GM12878 (cell line): Measurements from ENCODE around the gene AQP5. TPM values are rescaled to one million over a fixed set of nuclear protein-coding genes. Genes with fewer than 3 reads are reported as not detected.

Experiments used
- ATAC-seq: fragments of 200-7000 bp; cut with Tn5 transposase; 3 replicates; pipeline ENCODE4 v1.9.1; 2020; ENCODE audit warnings: mild to moderate bottlenecking, moderate library complexity
- BruUV-seq: library from RNA; stranded (reverse); fragments of 400-500 nt; replicated peaks from 2 replicates; lab custom pipeline; 2021; lab: Mats Ljungman, UMichigan
- CTCF ChIA-PET: fragments of 300-600 bp; sonication (Branson Sonifier 250); formaldehyde crosslinking; extraction: SDS; loops from one replicate; lab custom pipeline; 2021; ENCODE audit warnings: inconsistent platforms; lab: Yijun Ruan, JAX
- POLR2A ChIA-PET: fragments of 350-600 bp; formaldehyde crosslinking; extraction: SDS; loops from one replicate; lab custom pipeline; 2021; ENCODE audit warnings: inconsistent platforms; lab: Charles Lee
- RAD21 ChIA-PET: fragments of 300-600 bp; sonication (Branson Sonifier 250); formaldehyde crosslinking; loops from one replicate; lab custom pipeline; 2023; ENCODE audit warnings: antibody characterized with exemption; ENCODE audit not compliant: unreplicated experiment; lab: Charles Lee
- SMC1A ChIA-PET: fragments of 300-600 bp; sonication (Branson Sonifier 250); formaldehyde crosslinking; loops from one replicate; lab custom pipeline; 2023; ENCODE audit not compliant: unreplicated experiment, uncharacterized antibody; lab: Charles Lee
- DNase-seq: peaks from one replicate; pipeline ENCODE4 v3.0.0-alpha.2; 2011; ENCODE audit warnings: low read depth, low spot score
- FAIRE-seq: peaks from 3 replicates; lab custom pipeline; 2011; peaks lifted over from hg19 to GRCh38; lab: Jason Lieb, UNC
- H2AFZ ChIP-seq: 2 replicates; pipeline ENCODE4 v1.6.0; 2011; ENCODE audit warnings: low read depth, low read length, control low read depth; ENCODE audit not compliant: control insufficient read depth
- H3K27ac ChIP-seq: 2 replicates; pipeline ENCODE4 v1.5.1; 2011; ENCODE audit warnings: control low read depth; ENCODE audit not compliant: control insufficient read depth, insufficient read depth
- H3K27me3 ChIP-seq, 2 experiments: replicated peaks in 1 of 2; 2 replicates each; pipeline versions ENCODE4 v1.6.0 to v1.6.1; 2011; ENCODE audit warnings: low read length in 1 of 2; ENCODE audit not compliant: control insufficient read depth in 2 of 2, insufficient read depth in 2 of 2
- H3K36me3 ChIP-seq, 2 experiments: 2 replicates each; pipeline ENCODE4 v1.5.1; 2011; ENCODE audit warnings: low read length in 1 of 2; ENCODE audit not compliant: control insufficient read depth in 2 of 2, insufficient read depth in 2 of 2
- H3K4me1 ChIP-seq: 2 replicates; pipeline ENCODE4 v1.6.1; 2011; ENCODE audit warnings: mild to moderate bottlenecking, low read length, moderate library complexity, mixed read lengths; ENCODE audit not compliant: control insufficient read depth, insufficient read depth
- H3K4me2 ChIP-seq: 2 replicates; pipeline ENCODE4 v1.6.0; 2011; ENCODE audit warnings: control low read depth; ENCODE audit not compliant: control insufficient read depth, insufficient read depth
- H3K4me3 ChIP-seq: fragments of 200-600 bp; sonication (generic); 2 replicates; pipeline ENCODE4 v1.5.1; 2016
- H3K79me2 ChIP-seq: 2 replicates; pipeline ENCODE4 v1.6.0; 2011; ENCODE audit warnings: low read length; ENCODE audit not compliant: control insufficient read depth, insufficient read depth
- H3K9ac ChIP-seq: 2 replicates; pipeline ENCODE4 v1.8.0; 2011; ENCODE audit warnings: low read length, control low read depth, mixed read lengths; ENCODE audit not compliant: control insufficient read depth, insufficient read depth
- H3K9me3 ChIP-seq: replicated peaks from 3 replicates; pipeline ENCODE4 v1.5.1; 2011; ENCODE audit warnings: mild to moderate bottlenecking, low read length; ENCODE audit not compliant: control insufficient read depth, insufficient read depth
- H4K20me1 ChIP-seq: 2 replicates; pipeline ENCODE4 v1.6.0; 2011; ENCODE audit not compliant: control insufficient read depth, insufficient read depth
- ATF3 ChIP-seq: IDR thresholded peaks from 2 replicates; pipeline ENCODE4 v1.6.1; 2011; ENCODE audit warnings: low read depth, mild to moderate bottlenecking, low read length, moderate library complexity, borderline replicate concordance; ENCODE audit errors: extremely low read depth
- CBX3 ChIP-seq: fragments of 200-600 bp; sonication (generic); IDR thresholded peaks from 2 replicates; pipeline ENCODE4 v1.6.1; 2016; ENCODE audit warnings: low read depth, borderline replicate concordance
- EZH2 ChIP-seq: IDR thresholded peaks from 2 replicates; pipeline ENCODE4 v1.6.1; 2012; ENCODE audit warnings: low read depth, mild to moderate bottlenecking, control low read depth, inconsistent platforms, low read length, borderline replicate concordance; ENCODE audit not compliant: control insufficient read depth
- HDGF ChIP-seq: fragments of 450-650 bp; IDR thresholded peaks from 2 replicates; pipeline ENCODE4 v1.6.1; 2016; ENCODE audit warnings: antibody characterized with exemption
- MTA3 ChIP-seq: IDR thresholded peaks from 2 replicates; pipeline ENCODE4 v1.6.1; 2012; ENCODE audit warnings: low read length, inconsistent platforms, borderline replicate concordance
- NFYB ChIP-seq: IDR thresholded peaks from 2 replicates; pipeline ENCODE4 v1.6.1; 2011; ENCODE audit warnings: low read depth, mild to moderate bottlenecking, low read length, improper control_type of control experiment, moderate library complexity; ENCODE audit not compliant: insufficient read depth
- SRF ChIP-seq, 2 experiments: IDR thresholded peaks; 2 replicates each; pipeline ENCODE4 v1.6.1; 2011; ENCODE audit warnings: low read depth in 2 of 2, low read length in 2 of 2, mild to moderate bottlenecking in 1 of 2, moderate library complexity in 1 of 2
- WGBS: methylation state at CpG from one replicate; pipeline ENCODE4 v1.1.6; 2016; ENCODE audit warnings: low lambda C conversion rate; ENCODE audit not compliant: insufficient replicate concordance, insufficient coverage; ENCODE audit errors: missing lambda C conversion rate; 5-methylcytosine and 5-hydroxymethylcytosine counted together
- in situ Hi-C: fragments of 300-500 bp; cut with MboI; formaldehyde crosslinking; loops from 9 replicates; pipeline ENCODE4 v1.14.3; 2018; ENCODE audit warnings: mixed read lengths
- intact Hi-C: fragments of 100-400 bp; cut with micrococcal nuclease; formaldehyde crosslinking; loops from one replicate; pipeline ENCODE4 v1.14.2; 2022; ENCODE audit not compliant: unreplicated experiment
- polyA plus RNA-seq, 11 experiments: library from polyadenylated mRNA; depleted of rRNA in 4 of 11; unstranded in 6 of 11; stranded (reverse) in 5 of 11; fragments of >200 nt; fragmentation: Nextera tagmentation in 4 of 11; fragmentation: Illumina TruSeq in 1 of 11; extraction: Ambion mirVana in 4 of 11; extraction: Trizol in 1 of 11; gene quantifications; 1 replicate in 1 of 11; 2 replicates in 10 of 11; pipeline versions ENCODE4 v1.2.1 to v1.2.3, GENCODE V29; 2011 to 2016; ENCODE audit warnings: inconsistent platforms in 2 of 11, missing spikeins in 2 of 11, low read depth in 1 of 11
- total RNA-seq, 4 experiments: library from RNA; depleted of rRNA in 3 of 4; stranded (reverse); fragments of >200 nt in 3 of 4; fragmentation: Illumina TruSeq in 1 of 4; extraction: Trizol in 1 of 4; gene quantifications; 2 replicates each; pipeline versions ENCODE4 v1.2.1 to v1.2.3, GENCODE V29; 2013 to 2021

Gene AQP5
- total and polyA plus RNA-seq, 10 of the 15 experiments (the other 5 are each of a cell fraction or from before 2014, with no cell fraction given), result not detected

- ATAC-seq, result no peak
- FAIRE-seq, result no peak
- ChIA-PET SMC1A (no interaction called here), CTCF (interaction anchor here (0.8 to 3.0 kb wide), 3 partner anchors 8 to 93 kb away, joined by 3 to 9 read pairs (median 3); no protein-coding TSS in a partner anchor), RAD21 (no interaction called here), POLR2A (no interaction called here)
- H3K4me3 ChIP-seq, result no peak overlapping the region
- no peak for DNase-seq
- H3K4me2 ChIP-seq, result no peak overlapping the region
- H3K27ac ChIP-seq, result no peak overlapping the region
- in situ Hi-C loops, result no loop called here
- no peaks in the 10 kb centered on the region for H3K79me2 ChIP-seq
- no peak for TF ChIP-seq CBX3
- TF ChIP-seq ATF3, result no peak
- TF ChIP-seq NFYB, result no peak
- TF ChIP-seq SRF (IDR thresholded peaks at IDR 0.05; ENCODE audit: low read depth in 2 of 2, low read length in 2 of 2), result no peak
- no peak for TF ChIP-seq MTA3
- TF ChIP-seq EZH2, result 0 out of 2 replicates have a peak, but pooled peaks have one; percentile 4
- no peak for TF ChIP-seq HDGF
- intact Hi-C loops, result no loop called here
- no peak overlapping the region for H3K9ac ChIP-seq
- H2AFZ ChIP-seq, result no peak overlapping the region
- no peaks in the 10 kb centered on the region for H3K4me1 ChIP-seq
- H4K20me1 ChIP-seq, result no peaks in the 10 kb centered on the region
- no peaks in the 10 kb centered on the region for H3K36me3 ChIP-seq
- no TSS peak for BruUV-seq
- H3K9me3 ChIP-seq, result no peaks in the 10 kb centered on the region; the same call in 1 of the 3 replicates
- H3K27me3 ChIP-seq, result peaks cover 6 to 33% of the 10 kb centered on the region in 2 experiments
- WGBS, result 17% methylated on average over 13 of the region's 13 CpGs
These were observed 1.1 kb upstream of the AQP5 start for GRCh38 chr12:49960474-49961110.
